Measurements from ENCODE around the gene KLHL3.
A peak's percentile ranks its signal among the peaks of the same experiment; 100 is the strongest.

Gene KLHL3

DNA sequence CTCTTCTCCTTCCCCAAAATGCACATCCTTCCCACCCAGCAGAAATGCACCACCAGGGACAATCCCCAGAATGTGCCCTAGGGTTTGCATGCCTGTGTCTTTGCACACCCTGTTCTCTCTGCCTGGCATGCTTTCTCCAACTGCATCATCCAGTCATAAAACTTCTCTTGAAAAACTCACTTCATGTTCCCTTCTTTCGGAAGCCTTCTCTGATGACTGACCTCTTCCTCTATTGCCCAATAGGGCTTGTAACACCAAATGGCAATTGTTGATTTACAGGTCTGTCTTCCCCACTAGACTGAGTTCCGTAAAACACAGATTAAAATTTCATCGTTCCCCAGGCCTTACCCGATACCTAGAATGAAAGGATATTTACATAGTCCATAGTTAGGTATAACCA, 153.7 kb downstream of the KLHL3 start:
- no peak for TF ChIP-seq NFRKB (IDR thresholded peaks at IDR 0.05)
- TF ChIP-seq SP1 (IDR thresholded peaks at IDR 0.05) = no peak
- no peak for TF ChIP-seq SUZ12 (IDR thresholded peaks at IDR 0.05)
- no peak for TF ChIP-seq LEF1 (IDR thresholded peaks at IDR 0.05; ENCODE audit: borderline replicate concordance)
- no peak for TF ChIP-seq FOXA1 (IDR thresholded peaks at IDR 0.05)
- TF ChIP-seq ZNF384 (IDR thresholded peaks at IDR 0.05) = no peak
- no peak for TF ChIP-seq ELF4 (IDR thresholded peaks at IDR 0.05)
- no peak for TF ChIP-seq HDGF (IDR thresholded peaks at IDR 0.05; ENCODE audit: borderline replicate concordance)
- TF ChIP-seq CTBP1 (IDR thresholded peaks at IDR 0.05; ENCODE audit: borderline replicate concordance) = no peak
- TF ChIP-seq BHLHE40 (IDR thresholded peaks at IDR 0.05; ENCODE audit: borderline replicate concordance) = no peak
- TF ChIP-seq FOXK2 (IDR thresholded peaks at IDR 0.05) = no peak
- TF ChIP-seq ARNT (IDR thresholded peaks at IDR 0.05) = no peak
- TF ChIP-seq L3MBTL2 (conservative IDR thresholded peaks at IDR 0.05) = no peak
- no peak for DNase-seq (ENCODE audit: extremely low spot score)
- ChIA-PET CTCF (no interaction called here), POLR2A (no interaction called here)

DNA sequence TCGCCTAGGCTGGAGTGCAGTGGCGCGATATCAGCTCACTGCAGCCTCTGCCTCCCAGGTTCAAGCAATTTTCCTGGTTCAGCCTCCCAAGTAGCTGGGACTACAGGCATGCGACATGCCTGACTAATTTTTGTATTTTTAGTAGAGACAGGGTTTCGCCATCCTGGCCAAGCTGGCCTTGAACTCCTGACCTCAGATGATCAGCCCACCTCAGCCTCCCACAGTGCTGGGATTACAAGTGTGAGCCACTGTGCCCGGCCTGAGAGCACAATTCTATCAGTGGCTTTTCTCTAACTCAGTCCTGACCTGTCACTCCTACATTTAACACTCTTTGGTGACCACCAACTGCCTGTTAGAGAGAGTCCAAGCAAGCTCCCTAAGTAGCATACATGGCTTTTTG, 154.1 kb downstream of the KLHL3 start:
- TF ChIP-seq L3MBTL2 (conservative IDR thresholded peaks at IDR 0.05) = no peak
- no peak for TF ChIP-seq FOXK2 (IDR thresholded peaks at IDR 0.05)
- TF ChIP-seq PKNOX1 (IDR thresholded peaks at IDR 0.05) = no peak
- TF ChIP-seq ELF4 (IDR thresholded peaks at IDR 0.05) = no peak
- no peak for TF ChIP-seq CTBP1 (IDR thresholded peaks at IDR 0.05; ENCODE audit: borderline replicate concordance)
- TF ChIP-seq ZNF384 (IDR thresholded peaks at IDR 0.05) = no peak
- TF ChIP-seq TARDBP (IDR thresholded peaks at IDR 0.05) = no peak
- no peak for TF ChIP-seq SP1 (IDR thresholded peaks at IDR 0.05)
- TF ChIP-seq ARNT (IDR thresholded peaks at IDR 0.05) = no peak
- no peak for TF ChIP-seq FOXM1 (IDR thresholded peaks at IDR 0.05; ENCODE audit: borderline replicate concordance)
- TF ChIP-seq SUZ12 (IDR thresholded peaks at IDR 0.05) = no peak
- TF ChIP-seq FOXA1 (IDR thresholded peaks at IDR 0.05) = no peak
- TF ChIP-seq BHLHE40 (IDR thresholded peaks at IDR 0.05; ENCODE audit: borderline replicate concordance) = no peak
- no peak for TF ChIP-seq HDGF (IDR thresholded peaks at IDR 0.05; ENCODE audit: borderline replicate concordance)
- TF ChIP-seq NFRKB (IDR thresholded peaks at IDR 0.05) = no peak
- TF ChIP-seq LEF1 (IDR thresholded peaks at IDR 0.05; ENCODE audit: borderline replicate concordance) = no peak
- ChIA-PET CTCF (no interaction called here), POLR2A (no interaction called here)
- no peak for DNase-seq (ENCODE audit: extremely low spot score)

- no peak for TF ChIP-seq CTBP1 (IDR thresholded peaks at IDR 0.05; ENCODE audit: borderline replicate concordance)
- no peak for TF ChIP-seq BHLHE40 (IDR thresholded peaks at IDR 0.05; ENCODE audit: borderline replicate concordance)
- TF ChIP-seq NFRKB (IDR thresholded peaks at IDR 0.05) = no peak
- no peak for TF ChIP-seq SUZ12 (IDR thresholded peaks at IDR 0.05)
- no peak for TF ChIP-seq FOXM1 (IDR thresholded peaks at IDR 0.05; ENCODE audit: borderline replicate concordance)
- TF ChIP-seq TARDBP (IDR thresholded peaks at IDR 0.05) = no peak
- no peak for TF ChIP-seq SP1 (IDR thresholded peaks at IDR 0.05)
- TF ChIP-seq ARNT (IDR thresholded peaks at IDR 0.05) = no peak
- TF ChIP-seq FOXK2 (IDR thresholded peaks at IDR 0.05) = no peak
- TF ChIP-seq L3MBTL2 (conservative IDR thresholded peaks at IDR 0.05) = no peak
- no peak for TF ChIP-seq FOXA1 (IDR thresholded peaks at IDR 0.05)
- no peak for TF ChIP-seq ZNF384 (IDR thresholded peaks at IDR 0.05)
- no peak for TF ChIP-seq ELF4 (IDR thresholded peaks at IDR 0.05)
- no peak for TF ChIP-seq LEF1 (IDR thresholded peaks at IDR 0.05; ENCODE audit: borderline replicate concordance)
- no peak for TF ChIP-seq HDGF (IDR thresholded peaks at IDR 0.05; ENCODE audit: borderline replicate concordance)
- ChIA-PET POLR2A (no interaction called here), CTCF (no interaction called here)
- peak; percentile 14 for DNase-seq (ENCODE audit: extremely low spot score)
These were observed 155.9 kb downstream of the KLHL3 start for GRCh38 chr5:137580030-137580429.

DNA sequence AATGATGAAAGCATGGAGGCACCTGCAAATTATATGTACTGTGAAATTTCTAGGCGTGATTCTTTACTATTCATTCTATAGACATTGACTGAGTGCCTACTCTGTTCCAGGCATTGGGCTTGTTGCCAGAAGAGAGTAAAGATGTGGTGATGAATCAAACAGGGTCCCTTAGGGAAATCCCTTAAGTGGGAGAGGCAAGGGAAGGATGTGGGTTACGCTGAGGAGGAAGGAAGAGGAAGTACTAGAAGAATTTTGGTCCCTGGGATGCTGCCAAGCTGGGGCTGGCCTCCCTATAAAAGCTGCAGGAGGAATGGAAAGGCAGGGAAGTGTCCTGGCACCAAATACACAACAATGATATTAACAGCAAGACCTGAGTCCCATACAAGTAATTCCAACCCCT, 160.0 kb downstream of the KLHL3 start:
- POLR2A ChIA-PET = no interaction called here
- no peak for TF ChIP-seq ARNT (IDR thresholded peaks at IDR 0.05)
- TF ChIP-seq ZNF384 (IDR thresholded peaks at IDR 0.05) = no peak
- no peak for TF ChIP-seq FOXM1 (IDR thresholded peaks at IDR 0.05; ENCODE audit: borderline replicate concordance)
- TF ChIP-seq PKNOX1 (IDR thresholded peaks at IDR 0.05) = no peak
- no peak for TF ChIP-seq NFRKB (IDR thresholded peaks at IDR 0.05)
- TF ChIP-seq LEF1 (IDR thresholded peaks at IDR 0.05; ENCODE audit: borderline replicate concordance) = no peak
- no peak for TF ChIP-seq SUZ12 (IDR thresholded peaks at IDR 0.05)
- CTCF ChIA-PET = interaction anchor here (0.9 kb wide), 1 partner anchor 24 kb away, joined by 3 read pairs; no protein-coding TSS in a partner anchor
- DNase-seq (ENCODE audit: extremely low spot score) = no peak

DNA sequence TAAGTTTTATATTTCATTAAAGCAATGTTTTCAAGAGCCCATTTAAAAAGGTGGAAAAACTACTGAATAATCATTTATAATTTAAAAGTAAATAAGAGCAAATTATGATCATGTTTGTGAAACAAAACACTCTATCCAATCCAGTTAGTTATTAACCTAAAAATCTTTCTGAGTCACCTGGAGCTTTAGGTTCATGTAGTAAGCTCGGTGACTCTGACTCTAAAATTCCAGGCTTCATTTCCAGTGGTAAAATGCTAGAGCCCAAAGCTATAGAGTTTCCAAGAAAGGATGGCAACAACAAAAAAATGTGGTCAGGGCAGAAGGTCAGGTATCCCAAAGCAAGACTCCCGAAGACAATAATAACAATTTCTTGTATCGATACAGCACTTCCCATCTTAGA, 160.7 kb downstream of the KLHL3 start:
- CTCF ChIA-PET = no interaction called here
- TF ChIP-seq SP1 (IDR thresholded peaks at IDR 0.05) = no peak
- TF ChIP-seq ELF4 (IDR thresholded peaks at IDR 0.05) = no peak
- TF ChIP-seq FOXK2 (IDR thresholded peaks at IDR 0.05) = no peak
- no peak for TF ChIP-seq TARDBP (IDR thresholded peaks at IDR 0.05)
- no peak for TF ChIP-seq FOXM1 (IDR thresholded peaks at IDR 0.05; ENCODE audit: borderline replicate concordance)
- no peak for TF ChIP-seq ZNF384 (IDR thresholded peaks at IDR 0.05)
- TF ChIP-seq SUZ12 (IDR thresholded peaks at IDR 0.05) = no peak
- no peak for TF ChIP-seq FOXA1 (IDR thresholded peaks at IDR 0.05)
- TF ChIP-seq BHLHE40 (IDR thresholded peaks at IDR 0.05; ENCODE audit: borderline replicate concordance) = no peak
- no peak for TF ChIP-seq HDGF (IDR thresholded peaks at IDR 0.05; ENCODE audit: borderline replicate concordance)
- TF ChIP-seq LEF1 (IDR thresholded peaks at IDR 0.05; ENCODE audit: borderline replicate concordance) = no peak
- no peak for TF ChIP-seq ARNT (IDR thresholded peaks at IDR 0.05)
- TF ChIP-seq CTBP1 (IDR thresholded peaks at IDR 0.05; ENCODE audit: borderline replicate concordance) = no peak
- TF ChIP-seq NFRKB (IDR thresholded peaks at IDR 0.05) = no peak
- TF ChIP-seq PKNOX1 (IDR thresholded peaks at IDR 0.05) = no peak
- no peak for TF ChIP-seq L3MBTL2 (conservative IDR thresholded peaks at IDR 0.05)
- POLR2A ChIA-PET = no interaction called here
- no peak for DNase-seq (ENCODE audit: extremely low spot score)

- TF ChIP-seq FOXK2 (IDR thresholded peaks at IDR 0.05) (no peak), SP1 (IDR thresholded peaks at IDR 0.05) (no peak), PKNOX1 (IDR thresholded peaks at IDR 0.05) (no peak), L3MBTL2 (conservative IDR thresholded peaks at IDR 0.05) (no peak), FOXA1 (IDR thresholded peaks at IDR 0.05) (no peak), ELF4 (IDR thresholded peaks at IDR 0.05) (no peak), CTBP1 (IDR thresholded peaks at IDR 0.05; ENCODE audit: borderline replicate concordance) (no peak), ZNF384 (IDR thresholded peaks at IDR 0.05) (no peak), LEF1 (IDR thresholded peaks at IDR 0.05; ENCODE audit: borderline replicate concordance) (no peak)
- no peak for DNase-seq (ENCODE audit: extremely low spot score)
- ChIA-PET POLR2A (no interaction called here), CTCF (interaction anchor here (0.6 kb wide), 1 partner anchor 601 kb away, joined by 4 read pairs; no protein-coding TSS in a partner anchor)
These were observed 162.5 kb downstream of the KLHL3 start for GRCh38 chr5:137573376-137573775.
